ENCODE data around the gene ZNF415.

The ZNF415 gene

DNA sequence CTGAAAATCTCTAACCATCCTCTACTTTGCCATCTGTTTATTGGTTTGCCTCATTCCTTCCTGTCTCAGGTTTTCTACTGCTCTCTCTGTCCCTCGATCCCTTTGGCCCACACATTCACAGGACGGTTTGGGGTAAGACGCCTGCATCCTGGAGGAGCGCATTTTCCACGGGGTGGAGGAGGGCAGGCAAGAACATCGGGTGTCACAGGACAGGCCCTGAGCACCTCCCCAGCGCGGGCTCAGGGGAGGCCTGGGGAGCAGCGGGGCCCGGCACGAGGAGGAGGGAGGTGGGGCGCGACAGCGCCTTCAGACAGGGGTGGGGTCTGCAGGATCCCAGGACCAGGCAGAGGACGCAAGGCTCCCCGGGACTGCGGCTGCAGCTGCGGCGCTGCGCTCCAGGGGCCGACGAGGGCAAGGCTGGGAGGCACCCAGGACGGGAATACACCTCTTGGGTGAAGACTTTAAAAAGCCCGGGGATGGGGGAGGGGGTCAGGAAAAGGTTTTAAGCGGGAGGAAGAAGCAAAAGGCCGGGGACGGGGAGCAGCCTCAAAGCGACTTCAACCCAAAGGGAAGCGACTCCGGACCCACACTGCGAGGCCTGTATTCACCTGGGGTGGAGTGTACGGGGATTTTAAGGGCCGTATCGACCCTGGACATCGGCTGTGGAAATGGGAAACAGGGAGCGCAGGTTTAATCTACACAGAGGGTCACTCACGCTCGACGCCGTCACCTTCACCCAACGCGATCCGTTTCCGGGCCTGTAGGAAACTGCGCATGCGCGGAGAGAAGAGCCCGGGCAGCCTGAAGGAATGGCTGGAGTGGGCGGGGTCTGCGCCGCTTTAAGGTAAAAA, at the start of gene ZNF415:
TSS of gene ZNF415 (minus strand) at position 770 of the 851 bp plus-strand sequence. CDS start 10,234 bp downstream, outside the sequence.
- Mint-ChIP-seq H3K9me3 (ENCODE audit: low read depth) (peaks cover 36% of the 10 kb centered on the region), H3K36me3 (peaks cover 35% of the 10 kb centered on the region), H3K4me1 (ENCODE audit: low read depth) (peaks cover 8% of the 10 kb centered on the region), H3K27ac (no peak within 1 kb of the TSS), H3K4me3 (peak within 1 kb of the TSS; percentile 59), H3K27me3 (peaks cover 9% of the 10 kb centered on the region)

DNA sequence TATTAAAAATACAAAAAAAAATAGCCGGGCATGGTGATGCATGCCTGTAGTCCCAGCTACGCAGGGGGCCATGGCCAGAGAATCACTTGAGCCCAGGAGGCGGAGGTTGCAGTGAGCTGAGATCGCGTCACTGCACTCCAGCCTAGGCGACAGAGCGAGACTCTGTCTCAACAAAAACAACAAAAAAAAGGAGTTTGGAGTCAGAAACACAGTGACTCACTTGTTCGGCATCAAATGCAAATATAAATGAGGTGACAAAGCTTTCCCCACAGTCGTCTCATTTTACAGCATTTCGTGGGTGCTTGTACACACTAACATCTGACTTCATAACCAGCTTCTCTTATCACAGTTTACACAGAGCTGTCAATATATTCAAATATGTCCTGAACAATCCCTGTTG, 49.5 kb upstream of the ZNF415 start:
- H3K36me3 Mint-ChIP-seq, result peaks cover 34% of the 10 kb centered on the region
- H3K9me3 Mint-ChIP-seq (ENCODE audit: low read depth), result peaks cover 15% of the 10 kb centered on the region
- no peaks in the 10 kb centered on the region for H3K4me1 Mint-ChIP-seq (ENCODE audit: low read depth)
- H3K4me3 Mint-ChIP-seq, result no peak overlapping the region
- no peak overlapping the region for H3K27ac Mint-ChIP-seq
- no peaks in the 10 kb centered on the region for H3K27me3 Mint-ChIP-seq

DNA sequence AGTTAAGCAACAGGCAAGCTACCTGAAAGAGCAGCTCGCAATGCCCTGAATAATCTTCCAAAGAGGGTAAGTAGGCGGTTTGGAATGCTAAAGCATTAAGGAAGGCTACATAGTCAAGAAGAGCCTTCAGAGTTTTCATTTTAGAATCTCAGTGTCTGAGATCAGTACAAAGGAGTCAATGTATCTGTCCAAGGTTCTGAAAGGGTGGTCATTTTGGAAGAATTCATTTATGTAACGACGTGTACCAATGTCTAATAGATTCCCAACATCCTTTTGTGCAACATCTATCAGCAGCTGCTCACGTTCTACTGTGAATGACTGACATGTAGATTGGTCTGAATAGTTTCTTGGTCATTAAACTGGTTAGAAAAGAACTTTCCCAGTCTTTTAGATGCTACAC, 45.3 kb upstream of the ZNF415 start:
- Mint-ChIP-seq H3K36me3 (peaks cover 47% of the 10 kb centered on the region), H3K27me3 (no peaks in the 10 kb centered on the region), H3K9me3 (ENCODE audit: low read depth) (peaks cover 20% of the 10 kb centered on the region), H3K4me3 (no peak overlapping the region), H3K27ac (no peak overlapping the region), H3K4me1 (ENCODE audit: low read depth) (no peaks in the 10 kb centered on the region)

DNA sequence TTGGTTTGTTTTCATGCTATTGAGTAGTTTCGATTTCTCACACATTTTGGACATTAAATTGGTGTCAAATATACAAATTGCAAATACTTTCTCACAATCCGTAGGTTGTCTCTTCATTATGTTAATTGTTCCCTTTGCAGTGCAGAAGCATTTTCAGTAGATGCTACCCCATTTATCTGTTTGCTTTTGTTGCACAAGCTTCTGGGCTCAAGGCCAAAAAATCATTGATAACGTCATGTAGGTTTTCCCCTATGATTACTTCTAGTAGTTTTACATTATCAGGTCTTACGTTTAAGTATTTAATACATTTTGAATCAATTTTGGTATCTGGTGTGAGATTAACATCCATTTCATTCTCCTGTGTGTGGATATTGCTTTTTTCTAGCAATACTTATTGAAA, 40.2 kb upstream of the ZNF415 start:
- Mint-ChIP-seq H3K9me3 (ENCODE audit: low read depth) (peaks cover 24% of the 10 kb centered on the region), H3K27me3 (no peaks in the 10 kb centered on the region), H3K4me3 (no peak overlapping the region), H3K4me1 (ENCODE audit: low read depth) (no peaks in the 10 kb centered on the region), H3K27ac (no peak overlapping the region), H3K36me3 (peaks cover 39% of the 10 kb centered on the region)

DNA sequence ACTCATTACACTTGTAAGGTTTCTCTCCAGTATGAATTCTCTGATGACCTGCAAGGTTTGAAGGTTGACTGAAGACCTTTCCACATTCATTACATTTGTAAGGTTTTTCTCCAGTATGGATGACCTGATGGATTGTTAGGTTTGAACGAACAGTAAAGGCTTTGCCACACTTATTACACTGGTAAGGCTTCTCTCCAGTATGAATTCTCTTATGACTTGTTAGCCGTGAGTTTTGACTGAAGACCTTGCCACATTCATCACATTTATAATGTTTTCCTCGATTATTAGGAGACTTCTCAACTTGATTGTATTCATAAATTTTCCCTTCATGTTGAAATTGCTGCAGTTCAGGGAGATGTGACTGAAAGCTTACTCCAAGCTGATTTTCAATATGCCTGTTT, 33.0 kb upstream of the ZNF415 start:
- no peak overlapping the region for H3K4me3 Mint-ChIP-seq
- H3K9me3 Mint-ChIP-seq (ENCODE audit: low read depth), result peaks cover 37% of the 10 kb centered on the region
- no peak overlapping the region for H3K27ac Mint-ChIP-seq
- H3K36me3 Mint-ChIP-seq, result peaks cover 35% of the 10 kb centered on the region
- no peaks in the 10 kb centered on the region for H3K4me1 Mint-ChIP-seq (ENCODE audit: low read depth)
- no peaks in the 10 kb centered on the region for H3K27me3 Mint-ChIP-seq

DNA sequence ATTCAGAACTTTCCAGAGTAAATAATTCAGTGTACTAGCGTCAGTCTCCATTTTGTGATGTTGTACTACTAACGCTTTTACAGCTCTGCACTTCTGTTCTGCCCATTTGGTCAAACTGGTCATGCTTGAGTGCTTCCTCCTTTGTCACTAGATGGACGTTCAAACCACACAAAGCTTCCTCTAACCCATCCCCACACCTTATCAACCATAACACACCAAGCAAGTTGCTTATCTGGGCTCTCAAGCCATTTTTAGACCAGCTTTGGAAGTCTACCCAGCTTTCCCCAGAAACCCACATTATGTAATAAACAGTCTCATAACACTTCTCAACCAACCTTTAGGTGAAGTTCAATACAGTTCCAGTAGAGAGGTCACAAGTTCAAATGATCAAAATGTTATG, 28.4 kb upstream of the ZNF415 start:
- no peak overlapping the region for H3K27ac Mint-ChIP-seq
- H3K36me3 Mint-ChIP-seq, result peaks cover 39% of the 10 kb centered on the region
- peak overlapping the region; percentile 37 for H3K4me3 Mint-ChIP-seq
- H3K9me3 Mint-ChIP-seq (ENCODE audit: low read depth), result peaks cover 32% of the 10 kb centered on the region
- H3K27me3 Mint-ChIP-seq, result no peaks in the 10 kb centered on the region
- peaks cover 16% of the 10 kb centered on the region for H3K4me1 Mint-ChIP-seq (ENCODE audit: low read depth)

DNA sequence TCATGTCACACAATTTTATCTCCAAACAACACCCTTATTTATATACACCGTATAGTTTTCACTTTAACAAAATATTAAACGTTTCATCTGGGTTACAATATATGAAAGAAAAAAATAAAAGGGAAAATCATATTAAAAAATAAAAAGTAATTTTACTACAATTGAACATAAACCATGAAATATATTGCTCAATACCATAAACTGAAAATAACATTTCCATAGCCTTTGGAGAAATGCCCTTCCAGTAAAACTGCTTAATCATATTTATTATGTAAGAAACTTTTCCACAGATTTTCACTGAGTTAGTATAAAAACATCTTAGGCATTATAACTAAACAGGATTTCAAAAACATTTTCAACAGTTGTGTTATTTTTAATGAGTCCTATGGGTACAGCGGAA, 27.6 kb upstream of the ZNF415 start:
- Mint-ChIP-seq H3K27me3 (no peaks in the 10 kb centered on the region), H3K9me3 (ENCODE audit: low read depth) (peaks cover 25% of the 10 kb centered on the region), H3K36me3 (peaks cover 33% of the 10 kb centered on the region), H3K4me3 (peak overlapping the region; percentile 74), H3K4me1 (ENCODE audit: low read depth) (peaks cover 16% of the 10 kb centered on the region), H3K27ac (no peak overlapping the region)

DNA sequence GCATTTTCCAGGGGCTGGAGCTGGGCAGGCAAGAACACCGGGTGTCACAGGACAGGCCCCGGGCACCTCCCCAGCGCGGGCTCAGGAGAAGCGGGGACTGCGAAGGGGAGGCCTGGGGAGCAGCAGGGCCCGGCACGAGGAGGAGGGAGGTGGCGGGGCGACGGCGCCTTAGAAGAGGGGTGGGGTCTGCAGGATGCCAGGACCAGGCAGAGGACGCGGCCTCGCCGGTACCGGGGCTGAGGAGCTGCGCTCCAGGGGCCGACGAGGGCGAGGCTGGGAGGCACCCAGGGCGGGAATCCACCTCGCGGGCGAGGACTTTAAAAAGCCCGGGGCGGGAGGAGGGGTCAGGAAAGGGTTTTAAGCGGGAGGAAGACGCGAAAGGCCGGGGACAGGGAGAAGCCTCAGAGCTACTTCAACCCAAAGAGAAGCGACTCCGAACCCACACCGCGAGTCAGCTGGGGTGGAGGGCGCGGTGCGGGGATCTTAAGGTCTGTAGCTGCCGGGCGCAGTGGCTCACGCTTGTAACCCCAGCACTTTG, 25.5 kb upstream of the ZNF415 start:
- Mint-ChIP-seq H3K9me3 (ENCODE audit: low read depth) (peaks cover 25% of the 10 kb centered on the region), H3K4me1 (ENCODE audit: low read depth) (peaks cover 18% of the 10 kb centered on the region), H3K4me3 (peak overlapping the region; percentile 74), H3K27ac (peak overlapping the region; percentile 47), H3K27me3 (no peaks in the 10 kb centered on the region), H3K36me3 (peaks cover 34% of the 10 kb centered on the region)

DNA sequence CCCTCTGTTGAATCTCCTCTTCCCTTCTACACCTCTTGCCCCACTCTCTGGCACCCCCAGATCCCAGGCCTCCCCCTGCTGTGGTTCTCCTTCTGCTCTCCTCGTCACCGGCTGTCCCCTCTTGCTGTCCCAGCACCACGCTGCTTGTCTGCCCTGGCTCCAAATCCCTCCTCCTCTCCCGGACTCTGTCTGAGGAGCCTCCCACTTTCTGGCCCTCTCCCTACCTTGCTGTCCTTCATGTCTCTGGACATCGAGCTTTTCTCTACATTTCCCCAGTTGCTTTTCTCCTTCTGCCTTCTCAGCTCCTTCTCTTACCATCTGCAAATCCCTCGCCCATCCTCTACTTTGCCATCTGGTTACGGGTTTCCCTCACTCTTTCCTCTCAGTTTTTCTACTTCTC, 24.9 kb upstream of the ZNF415 start:
- Mint-ChIP-seq H3K9me3 (ENCODE audit: low read depth) (peaks cover 28% of the 10 kb centered on the region), H3K4me1 (ENCODE audit: low read depth) (peaks cover 18% of the 10 kb centered on the region), H3K27me3 (no peaks in the 10 kb centered on the region), H3K27ac (peak overlapping the region; percentile 47), H3K36me3 (peaks cover 37% of the 10 kb centered on the region), H3K4me3 (peak overlapping the region; percentile 74)

DNA sequence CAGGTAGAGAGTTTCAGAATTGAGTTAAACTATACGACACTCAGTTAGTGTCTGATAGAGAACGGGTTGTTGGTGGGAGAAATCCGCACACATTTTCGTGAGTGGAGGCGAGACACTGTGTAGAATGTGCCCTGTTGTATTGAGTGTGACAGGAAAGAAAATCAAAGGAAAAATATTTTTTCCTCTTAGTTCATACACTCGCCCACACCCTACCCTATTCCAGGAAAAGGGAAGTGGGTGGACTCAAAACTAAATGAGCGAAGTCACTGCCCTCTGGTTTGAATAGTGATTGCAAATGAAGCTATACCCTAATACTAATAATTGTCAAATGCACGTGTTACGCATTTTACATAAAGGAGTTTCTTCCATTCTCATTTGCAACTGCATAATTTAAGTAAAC, 24.1 kb upstream of the ZNF415 start:
- Mint-ChIP-seq H3K36me3 (peaks cover 40% of the 10 kb centered on the region), H3K27me3 (no peaks in the 10 kb centered on the region), H3K27ac (no peak overlapping the region), H3K4me1 (ENCODE audit: low read depth) (peaks cover 18% of the 10 kb centered on the region), H3K9me3 (ENCODE audit: low read depth) (peaks cover 28% of the 10 kb centered on the region), H3K4me3 (peak overlapping the region; percentile 74)

DNA sequence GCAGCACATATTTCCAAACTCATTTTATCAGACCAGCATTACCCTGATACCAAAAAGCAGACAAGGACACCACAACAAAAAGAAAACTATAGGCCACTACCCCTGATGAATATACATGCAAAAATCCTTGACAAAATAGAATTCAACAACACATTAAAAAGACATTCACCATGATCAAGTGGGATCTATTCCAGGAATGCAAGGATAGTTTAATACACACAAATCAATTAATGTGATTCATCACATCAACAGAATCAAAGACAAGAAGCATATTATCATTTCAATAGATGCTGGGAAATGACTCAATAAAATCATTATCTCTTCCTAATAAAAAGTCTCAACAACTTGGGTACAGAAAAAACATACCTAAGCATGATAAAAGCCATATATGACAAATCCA, 14.9 kb upstream of the ZNF415 start:
- no peaks in the 10 kb centered on the region for H3K4me1 Mint-ChIP-seq (ENCODE audit: low read depth)
- no peak overlapping the region for H3K27ac Mint-ChIP-seq
- H3K9me3 Mint-ChIP-seq (ENCODE audit: low read depth), result peaks cover 23% of the 10 kb centered on the region
- H3K4me3 Mint-ChIP-seq, result no peak overlapping the region
- peaks cover 62% of the 10 kb centered on the region for H3K36me3 Mint-ChIP-seq
- H3K27me3 Mint-ChIP-seq, result no peaks in the 10 kb centered on the region

DNA sequence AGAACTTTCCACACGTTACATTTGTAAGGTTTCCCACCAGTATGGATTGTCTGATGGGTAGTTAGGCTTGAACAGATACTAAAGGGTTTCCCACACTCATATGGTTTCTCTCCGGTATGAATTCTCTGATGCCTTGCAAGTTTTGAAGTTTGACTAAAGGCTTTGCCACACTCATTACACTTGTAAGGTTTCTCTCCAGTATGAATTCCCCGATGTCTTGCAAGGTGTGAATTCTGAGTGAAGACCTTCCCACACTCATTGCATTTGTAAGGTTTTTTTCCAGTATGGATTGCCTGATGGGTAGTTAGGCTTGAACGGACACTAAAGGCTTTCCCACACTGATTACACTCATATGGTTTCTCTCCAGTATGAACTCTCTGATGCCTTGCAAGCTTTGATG, 7.6 kb upstream of the ZNF415 start:
- Mint-ChIP-seq H3K4me3 (no peak overlapping the region), H3K36me3 (peaks cover 49% of the 10 kb centered on the region), H3K4me1 (ENCODE audit: low read depth) (no peaks in the 10 kb centered on the region), H3K27me3 (no peaks in the 10 kb centered on the region), H3K27ac (no peak overlapping the region), H3K9me3 (ENCODE audit: low read depth) (peaks cover 37% of the 10 kb centered on the region)

DNA sequence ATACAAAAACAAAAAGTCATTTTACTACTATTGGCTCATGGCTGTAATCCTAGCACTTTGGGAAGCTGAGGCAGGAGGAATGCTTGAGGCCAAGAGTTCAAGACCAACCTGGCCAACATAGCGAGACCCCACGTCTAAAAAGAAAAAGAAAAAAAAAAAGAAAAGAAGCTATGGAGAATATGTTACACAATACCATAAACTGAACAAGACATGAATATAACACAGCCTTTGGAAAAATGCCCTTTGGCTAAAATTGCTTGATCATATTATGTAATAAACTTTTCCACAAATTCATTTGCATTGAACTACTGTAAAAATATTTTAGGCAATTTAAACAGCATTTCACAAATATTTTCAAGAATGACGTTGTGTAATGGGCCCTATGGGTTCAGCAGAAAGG, 3.7 kb upstream of the ZNF415 start:
- Mint-ChIP-seq H3K4me3 (no peak overlapping the region), H3K36me3 (peaks cover 34% of the 10 kb centered on the region), H3K9me3 (ENCODE audit: low read depth) (peaks cover 27% of the 10 kb centered on the region), H3K27me3 (peaks cover 2% of the 10 kb centered on the region), H3K4me1 (ENCODE audit: low read depth) (peaks cover 7% of the 10 kb centered on the region), H3K27ac (no peak overlapping the region)

DNA sequence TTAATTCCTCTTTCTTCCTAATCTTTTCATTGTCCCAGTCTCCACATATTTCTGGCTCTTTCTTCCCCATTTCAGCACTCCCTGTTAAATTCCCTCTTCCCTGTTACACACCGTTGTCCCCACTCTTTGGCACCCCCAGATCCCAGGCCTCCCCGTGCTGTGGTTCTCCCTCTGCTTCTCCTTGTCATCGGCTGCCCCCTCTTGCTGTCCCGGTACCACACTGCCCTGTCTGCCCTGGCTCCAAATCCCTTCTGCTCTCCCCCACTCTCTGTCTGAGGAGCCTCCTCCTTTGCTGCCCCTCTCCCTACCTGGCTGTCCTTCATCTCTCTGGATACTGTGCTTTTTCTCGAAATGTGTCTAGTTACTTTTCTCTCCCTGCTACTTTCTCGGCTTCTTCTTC, 983 bp downstream of the ZNF415 start:
- peak overlapping the region; percentile 59 for H3K4me3 Mint-ChIP-seq
- peaks cover 8% of the 10 kb centered on the region for H3K4me1 Mint-ChIP-seq (ENCODE audit: low read depth)
- H3K27ac Mint-ChIP-seq, result no peak overlapping the region
- peaks cover 33% of the 10 kb centered on the region for H3K9me3 Mint-ChIP-seq (ENCODE audit: low read depth)
- peaks cover 11% of the 10 kb centered on the region for H3K27me3 Mint-ChIP-seq
- H3K36me3 Mint-ChIP-seq, result peaks cover 35% of the 10 kb centered on the region

DNA sequence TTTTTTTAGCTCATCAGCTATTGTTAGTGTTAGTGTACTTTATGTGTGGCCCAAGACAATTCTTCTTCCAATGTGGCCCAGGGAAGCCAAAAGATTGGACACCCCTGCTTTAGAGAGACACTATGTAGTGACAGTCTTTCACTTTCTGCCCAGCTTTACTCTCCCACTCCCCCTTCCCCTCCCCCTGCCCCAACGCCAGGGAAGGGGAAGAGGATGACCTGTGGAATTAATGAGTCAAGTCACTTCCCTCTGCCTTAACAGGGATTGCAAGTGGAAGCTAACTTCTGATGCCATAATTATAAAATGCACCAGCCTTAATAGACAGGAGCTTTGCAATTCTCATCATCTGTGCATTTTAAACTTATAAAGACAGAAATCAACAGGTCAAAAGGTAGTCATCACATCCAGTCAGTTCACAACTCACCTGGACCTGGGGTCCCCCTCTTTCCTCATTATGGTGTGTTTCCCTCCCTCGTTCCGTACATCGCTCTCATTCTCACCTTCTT, 1.6 kb downstream of the ZNF415 start:
- Mint-ChIP-seq H3K4me3 (peak overlapping the region; percentile 59), H3K27ac (no peak overlapping the region), H3K36me3 (peaks cover 35% of the 10 kb centered on the region)

More for the DNA sequence above, 1.6 kb downstream of the ZNF415 start:
- H3K4me1 Mint-ChIP-seq (ENCODE audit: low read depth), result peaks cover 8% of the 10 kb centered on the region
- peaks cover 11% of the 10 kb centered on the region for H3K27me3 Mint-ChIP-seq
- peaks cover 28% of the 10 kb centered on the region for H3K9me3 Mint-ChIP-seq (ENCODE audit: low read depth)
